ENCODE data around the gene MS4A6A.

- no peak for TF ChIP-seq ZNF274 (IDR thresholded peaks at IDR 0.05; ENCODE audit: low read depth, low read length)
- TF ChIP-seq YY1 (IDR thresholded peaks at IDR 0.05; ENCODE audit: insufficient read depth, insufficient read length): no peak
- TF ChIP-seq SUZ12 (IDR thresholded peaks at IDR 0.05; ENCODE audit: extremely low read depth, insufficient read depth, insufficient read length): no peak
Measured at GRCh38 chr11:60158636-60159035, 24.2 kb downstream of the MS4A6A start.
